Smooth muscle cell (in vitro differentiated cells): Measurements from ENCODE around the gene TNFRSF18. TPM values are rescaled to one million over a fixed set of nuclear protein-coding genes. Genes with fewer than 3 reads are reported as not detected.

Source experiments
- DNase-seq: peaks from one replicate; lab custom pipeline; 2025; ENCODE audit not compliant: unreplicated experiment; lab: John Stamatoyannopoulos, UW
- H2AFZ ChIP-seq: fragments of 200-600 bp; sonication (generic); 2 replicates; pipeline ENCODE4 v1.6.0; 2016; ENCODE audit warnings: antibody characterized with exemption, low read depth, mild to moderate bottlenecking
- H3F3A ChIP-seq: fragments of 200-600 bp; sonication (generic); 2 replicates; pipeline ENCODE4 v1.6.0; 2017; ENCODE audit warnings: antibody characterized with exemption, low read depth
- H3K27ac ChIP-seq: fragments of 200-600 bp; sonication (generic); 2 replicates; pipeline ENCODE4 v1.5.1; 2016; ENCODE audit warnings: low read depth, mild to moderate bottlenecking
- H3K27me3 ChIP-seq: fragments of 200-600 bp; sonication (generic); 2 replicates; pipeline ENCODE4 v1.6.1; 2016; ENCODE audit warnings: low read depth, mild to moderate bottlenecking
- H3K36me3 ChIP-seq: fragments of 200-600 bp; sonication (generic); 2 replicates; pipeline ENCODE4 v1.5.1; 2016; ENCODE audit warnings: low read depth
- H3K4me1 ChIP-seq: fragments of 200-600 bp; sonication (generic); 2 replicates; pipeline ENCODE4 v1.5.1; 2016; ENCODE audit warnings: low read depth
- H3K4me2 ChIP-seq: fragments of 200-600 bp; sonication (generic); 2 replicates; pipeline ENCODE4 v1.6.0; 2016; ENCODE audit warnings: mild to moderate bottlenecking
- H3K4me3 ChIP-seq: fragments of 200-600 bp; sonication (generic); 2 replicates; pipeline ENCODE4 v1.5.1; 2016; ENCODE audit warnings: mild to moderate bottlenecking
- H3K79me2 ChIP-seq: fragments of 200-600 bp; sonication (generic); 2 replicates; pipeline ENCODE4 v1.6.0; 2016; ENCODE audit warnings: low read depth, mild to moderate bottlenecking
- H3K9ac ChIP-seq: fragments of 200-600 bp; sonication (generic); 2 replicates; pipeline ENCODE4 v1.6.0; 2016; ENCODE audit warnings: low read depth
- H3K9me3 ChIP-seq: fragments of 200-600 bp; sonication (generic); replicated peaks from 2 replicates; pipeline ENCODE4 v1.5.1; 2016; ENCODE audit warnings: low read depth
- H4K20me1 ChIP-seq: fragments of 200-600 bp; sonication (generic); 2 replicates; pipeline ENCODE4 v1.6.0; 2016; ENCODE audit warnings: low read depth
- CTCF ChIP-seq: fragments of 200-600 bp; sonication (generic); IDR thresholded peaks from 2 replicates; pipeline ENCODE4 v1.5.1; 2017; ENCODE audit warnings: borderline replicate concordance, mild to moderate bottlenecking, antibody characterized with exemption; ENCODE audit not compliant: insufficient read depth, poor library complexity, severe bottlenecking
- WGBS: methylation state at CpG from one replicate; pipeline ENCODE4 v1.1.7; 2016; ENCODE audit warnings: low lambda C conversion rate; 5-methylcytosine and 5-hydroxymethylcytosine counted together
- polyA plus RNA-seq: library from polyadenylated mRNA; unstranded; fragments of >200 nt; fragmentation: Nextera tagmentation; extraction: Ambion mirVana; gene quantifications from 2 replicates; pipeline ENCODE4 v1.2.1, GENCODE V29; 2016
- total RNA-seq: library from RNA; depleted of rRNA; stranded (reverse); fragments of >200 nt; gene quantifications from 2 replicates; pipeline ENCODE4 v1.2.3, GENCODE V29; 2014

The TNFRSF18 gene
- total and polyA plus RNA-seq, 2 experiments from 2014 or later, result 4.8 to 12.2 TPM

DNA sequence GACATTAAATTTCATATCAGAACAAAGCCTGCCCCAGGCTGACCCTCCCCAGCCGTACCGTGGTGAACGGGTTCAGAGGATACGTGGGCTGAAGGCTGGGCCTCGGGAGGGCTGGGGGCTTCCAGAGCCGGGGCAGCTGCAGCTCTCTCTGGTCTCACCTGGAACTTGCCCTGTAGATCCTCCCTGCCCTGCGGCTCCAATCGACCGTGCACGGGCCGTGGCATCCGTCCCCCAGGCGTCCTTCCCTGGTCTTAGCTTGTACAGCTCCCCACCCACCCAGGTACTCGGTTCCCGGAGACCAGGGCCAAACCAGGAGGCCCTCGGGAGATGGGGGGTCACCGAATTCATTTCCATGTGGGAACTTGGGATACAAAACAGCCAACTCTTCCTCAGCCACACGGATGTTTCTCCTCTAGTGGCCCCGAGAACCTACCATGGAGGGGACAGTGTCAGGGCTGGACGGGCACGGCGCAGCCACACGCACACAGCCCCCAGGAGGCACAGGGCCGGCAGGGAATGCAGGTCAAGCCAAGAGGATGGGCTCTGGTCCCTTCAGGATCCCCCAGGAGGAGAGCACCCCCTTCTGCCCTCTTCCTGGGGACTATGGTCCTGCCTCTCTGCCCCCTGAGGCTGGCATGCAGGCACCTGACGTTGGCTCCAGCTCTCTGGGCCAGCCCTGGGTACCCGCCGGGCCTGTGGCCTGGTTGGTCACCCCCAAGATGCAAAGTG is 28.8 kb upstream of the TNFRSF18 start:
- WGBS, result 95% methylated on average over 27 of the region's 27 CpGs
- Histone ChIP-seq H3K4me3 (no peak overlapping the region), H3F3A (no peaks in the 10 kb centered on the region), H3K27ac (no peak overlapping the region), H3K4me1 (peaks cover 7% of the 10 kb centered on the region), H3K36me3 (no peaks in the 10 kb centered on the region), H3K4me2 (no peak overlapping the region), H3K79me2 (peaks cover 22% of the 10 kb centered on the region), H3K27me3 (no peaks in the 10 kb centered on the region), H3K9me3 (no peaks in the 10 kb centered on the region), H4K20me1 (peaks cover 7% of the 10 kb centered on the region), H3K9ac (no peak overlapping the region), H2AFZ (no peak overlapping the region)
- no peak for TF ChIP-seq CTCF
- no peak for DNase-seq

GRCh38 chr1:1234180-1234808 is 27.9 kb upstream of the TNFRSF18 start:
- Histone ChIP-seq H3K27me3 (no peaks in the 10 kb centered on the region), H3K79me2 (peaks cover 31% of the 10 kb centered on the region), H2AFZ (no peak overlapping the region), H3K9me3 (no peaks in the 10 kb centered on the region), H3F3A (no peaks in the 10 kb centered on the region), H3K4me1 (peaks cover 7% of the 10 kb centered on the region), H3K4me3 (no peak overlapping the region), H4K20me1 (peaks cover 14% of the 10 kb centered on the region), H3K4me2 (no peak overlapping the region), H3K9ac (no peak overlapping the region), H3K36me3 (no peaks in the 10 kb centered on the region), H3K27ac (no peak overlapping the region)
- TF ChIP-seq CTCF, result no peak
- 97% methylated on average over 28 of the region's 28 CpGs for WGBS
- DNase-seq, result no peak

- peaks cover 38% of the 10 kb centered on the region for H3K79me2 ChIP-seq
These were observed 27.1 kb upstream of the TNFRSF18 start for GRCh38 chr1:1233567-1233892.

More at GRCh38 chr1:1233567-1233892, 27.1 kb upstream of the TNFRSF18 start:
- no peaks in the 10 kb centered on the region for H3K9me3 ChIP-seq
- H4K20me1 ChIP-seq, result peaks cover 22% of the 10 kb centered on the region
- H3K4me3 ChIP-seq, result no peak overlapping the region
- TF ChIP-seq CTCF, result no peak
- no peaks in the 10 kb centered on the region for H3K36me3 ChIP-seq
- 97% methylated on average over 15 of the region's 15 CpGs for WGBS
- H3K27ac ChIP-seq, result no peak overlapping the region
- no peak overlapping the region for H2AFZ ChIP-seq
- H3K9ac ChIP-seq, result no peak overlapping the region
- no peak for DNase-seq
- H3K4me2 ChIP-seq, result peak overlapping the region; percentile 54
- peaks cover 7% of the 10 kb centered on the region for H3K4me1 ChIP-seq
- no peaks in the 10 kb centered on the region for H3F3A ChIP-seq
- no peaks in the 10 kb centered on the region for H3K27me3 ChIP-seq
